ENCODE results near the gene IRAK1.

GRCh38 chrX:154006947-154007346 lies 12.8 kb downstream of the IRAK1 start:
- no peak for TF ChIP-seq BCL11A (tag by site-specific recombination; IDR thresholded peaks at IDR 0.05; ENCODE audit: low read depth)
- no peak for TF ChIP-seq ZNF121 (tag by site-specific recombination; IDR thresholded peaks at IDR 0.05)
- TF ChIP-seq, protein P1, sequence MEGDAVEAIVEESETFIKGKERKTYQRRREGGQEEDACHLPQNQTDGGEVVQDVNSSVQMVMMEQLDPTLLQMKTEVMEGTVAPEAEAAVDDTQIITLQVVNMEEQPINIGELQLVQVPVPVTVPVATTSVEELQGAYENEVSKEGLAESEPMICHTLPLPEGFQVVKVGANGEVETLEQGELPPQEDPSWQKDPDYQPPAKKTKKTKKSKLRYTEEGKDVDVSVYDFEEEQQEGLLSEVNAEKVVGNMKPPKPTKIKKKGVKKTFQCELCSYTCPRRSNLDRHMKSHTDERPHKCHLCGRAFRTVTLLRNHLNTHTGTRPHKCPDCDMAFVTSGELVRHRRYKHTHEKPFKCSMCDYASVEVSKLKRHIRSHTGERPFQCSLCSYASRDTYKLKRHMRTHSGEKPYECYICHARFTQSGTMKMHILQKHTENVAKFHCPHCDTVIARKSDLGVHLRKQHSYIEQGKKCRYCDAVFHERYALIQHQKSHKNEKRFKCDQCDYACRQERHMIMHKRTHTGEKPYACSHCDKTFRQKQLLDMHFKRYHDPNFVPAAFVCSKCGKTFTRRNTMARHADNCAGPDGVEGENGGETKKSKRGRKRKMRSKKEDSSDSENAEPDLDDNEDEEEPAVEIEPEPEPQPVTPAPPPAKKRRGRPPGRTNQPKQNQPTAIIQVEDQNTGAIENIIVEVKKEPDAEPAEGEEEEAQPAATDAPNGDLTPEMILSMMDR (tag by site-specific recombination; IDR thresholded peaks at IDR 0.05) = no peak
- TF ChIP-seq, protein P2, sequence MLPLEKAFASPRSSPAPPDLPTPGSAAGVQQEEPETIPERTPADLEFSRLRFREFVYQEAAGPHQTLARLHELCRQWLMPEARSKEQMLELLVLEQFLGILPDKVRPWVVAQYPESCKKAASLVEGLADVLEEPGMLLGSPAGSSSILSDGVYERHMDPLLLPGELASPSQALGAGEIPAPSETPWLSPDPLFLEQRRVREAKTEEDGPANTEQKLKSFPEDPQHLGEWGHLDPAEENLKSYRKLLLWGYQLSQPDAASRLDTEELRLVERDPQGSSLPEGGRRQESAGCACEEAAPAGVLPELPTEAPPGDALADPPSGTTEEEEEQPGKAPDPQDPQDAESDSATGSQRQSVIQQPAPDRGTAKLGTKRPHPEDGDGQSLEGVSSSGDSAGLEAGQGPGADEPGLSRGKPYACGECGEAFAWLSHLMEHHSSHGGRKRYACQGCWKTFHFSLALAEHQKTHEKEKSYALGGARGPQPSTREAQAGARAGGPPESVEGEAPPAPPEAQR (tag by site-specific recombination; IDR thresholded peaks at IDR 0.05) = no peak
- TF ChIP-seq ZNF639 (tag by site-specific recombination; IDR thresholded peaks at IDR 0.05) = no peak
- no peak for TF ChIP-seq ZNF239 (tag by site-specific recombination; IDR thresholded peaks at IDR 0.05)
- no peak for TF ChIP-seq ZIC2 (tag by site-specific recombination; IDR thresholded peaks at IDR 0.05)
- TF ChIP-seq, protein P3, sequence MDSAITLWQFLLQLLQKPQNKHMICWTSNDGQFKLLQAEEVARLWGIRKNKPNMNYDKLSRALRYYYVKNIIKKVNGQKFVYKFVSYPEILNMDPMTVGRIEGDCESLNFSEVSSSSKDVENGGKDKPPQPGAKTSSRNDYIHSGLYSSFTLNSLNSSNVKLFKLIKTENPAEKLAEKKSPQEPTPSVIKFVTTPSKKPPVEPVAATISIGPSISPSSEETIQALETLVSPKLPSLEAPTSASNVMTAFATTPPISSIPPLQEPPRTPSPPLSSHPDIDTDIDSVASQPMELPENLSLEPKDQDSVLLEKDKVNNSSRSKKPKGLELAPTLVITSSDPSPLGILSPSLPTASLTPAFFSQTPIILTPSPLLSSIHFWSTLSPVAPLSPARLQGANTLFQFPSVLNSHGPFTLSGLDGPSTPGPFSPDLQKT (IDR thresholded peaks at IDR 0.05; ENCODE audit: borderline replicate concordance, low read depth, low read length) = no peak
- no peak for TF ChIP-seq ZNF221 (tag by site-specific recombination; IDR thresholded peaks at IDR 0.05; ENCODE audit: borderline replicate concordance)
